Tibial nerve (tissue), 4 donors: Measurements from ENCODE around the gene TMC8. TPM values are rescaled to one million over a fixed set of nuclear protein-coding genes. Genes with fewer than 3 reads are reported as not detected.

ENCODE experiments used
- DNase-seq, 2 donors: peaks; one replicate each; pipeline ENCODE4 v3.0.0-alpha.2; 2019; ENCODE audit warnings: low spot score in 2 of 2
- H3K27ac ChIP-seq, 4 donors: fragments of 200-600 bp; sonication (generic) in 3 of 4; one replicate each; pipeline ENCODE4 v1.5.1; 2017 to 2019; ENCODE audit warnings: mild to moderate bottlenecking in 1 of 4
- H3K27me3 ChIP-seq, 2 donors: fragments of 200-600 bp; sonication (generic) in 1 of 2; one replicate each; pipeline versions ENCODE4 v1.5.1 to v1.6.0; 2017 to 2019
- H3K36me3 ChIP-seq, 3 donors: fragments of 200-600 bp; sonication (generic); one replicate each; pipeline ENCODE4 v1.5.1; 2018 to 2019
- H3K4me1 ChIP-seq, 4 donors: fragments of 200-600 bp; sonication (generic) in 3 of 4; one replicate each; pipeline ENCODE4 v1.5.1; 2017 to 2019
- H3K4me3 ChIP-seq, 4 donors: fragments of 200-600 bp; sonication (generic) in 3 of 4; one replicate each; pipeline ENCODE4 v1.5.1; 2017 to 2019; ENCODE audit warnings: mild to moderate bottlenecking in 1 of 4, moderate library complexity in 1 of 4
- H3K9me3 ChIP-seq, 4 donors: fragments of 200-600 bp; sonication (generic) in 3 of 4; one replicate each; pipeline ENCODE4 v1.5.1; 2017 to 2019
- EP300 ChIP-seq, 2 donors: sonication (generic); formaldehyde crosslinking; IDR thresholded peaks; one replicate each; pipeline ENCODE4 v1.6.1; 2017; ENCODE audit warnings: antibody characterized with exemption in 2 of 2, mild to moderate bottlenecking in 1 of 2
- POLR2A ChIP-seq, 2 donors: fragments of 450-650 bp; IDR thresholded peaks; one replicate each; pipeline ENCODE4 v1.6.1; 2017; ENCODE audit warnings: antibody characterized with exemption in 2 of 2, mild to moderate bottlenecking in 2 of 2, moderate library complexity in 2 of 2
- WGBS, 2 donors: methylation state at CpG; one replicate each; pipeline ENCODE4 v1.1.5; 2018; 5-methylcytosine and 5-hydroxymethylcytosine counted together
- total RNA-seq, 4 donors: library from RNA; depleted of rRNA; stranded (reverse); fragments of >200 nt; gene quantifications; one replicate each; pipeline ENCODE4 v1.1.0, GENCODE V29; 2016
- TF ChIP-seq, protein P1 (sequence below), 5 experiments: fragments of 200-600 bp in 3 of 5; fragments of 450-650 bp in 2 of 5; sonication (generic) in 3 of 5; IDR thresholded peaks; one replicate each; pipeline ENCODE4 v1.5.1; 2016 to 2019; ENCODE audit warnings: antibody characterized with exemption in 5 of 5, mild to moderate bottlenecking in 3 of 5, moderate library complexity in 2 of 5

Gene TMC8
- total RNA-seq, 4 donors from 2014 or later, result 5.2 to 18.3 (median 6.7) TPM

DNA sequence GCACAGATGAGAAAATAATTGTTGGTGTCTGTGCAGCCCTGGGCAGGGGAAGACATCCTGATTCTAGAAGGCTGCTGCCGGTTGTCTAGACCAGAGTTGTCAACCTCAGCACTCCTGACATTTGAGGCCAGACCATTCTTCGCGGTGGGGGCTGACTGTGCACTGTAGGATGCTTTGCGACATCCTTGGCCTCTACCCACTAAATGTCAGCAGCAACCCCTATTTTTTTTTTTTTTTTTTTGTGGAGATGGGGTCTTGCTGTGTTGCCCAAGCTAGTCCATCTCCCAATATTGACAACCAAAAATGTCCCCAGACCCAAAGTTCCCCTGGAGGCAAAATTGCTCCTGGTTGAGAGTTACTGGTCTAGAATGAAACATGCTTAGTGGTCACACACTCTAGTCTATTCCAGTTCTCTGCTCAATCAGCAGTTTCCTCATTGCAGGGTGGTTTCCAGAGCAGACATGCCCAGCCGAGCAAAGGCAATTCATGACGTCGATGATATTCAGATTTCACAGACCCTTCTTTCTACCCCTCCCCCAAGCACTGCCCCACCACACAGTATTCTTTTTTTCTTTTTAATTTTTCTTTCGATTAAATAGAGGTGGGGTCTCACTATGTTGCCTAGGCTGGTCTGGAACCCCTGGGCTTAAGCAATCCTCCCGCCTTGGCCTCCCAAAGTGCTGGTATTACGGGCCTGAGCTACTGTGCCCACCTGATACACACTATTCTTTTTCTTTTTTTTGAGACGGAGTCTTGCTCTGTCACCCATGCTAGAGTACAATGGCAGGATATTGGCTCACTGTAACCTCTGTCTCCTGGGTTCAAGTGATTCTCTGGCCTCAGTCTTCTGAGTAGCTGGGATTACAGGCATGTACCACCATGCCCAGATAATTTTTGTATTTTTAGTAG is 24.6 kb downstream of the TMC8 start:
- Histone ChIP-seq H3K4me3 (no peak overlapping the region), H3K27me3 (no peaks in the 10 kb centered on the region), H3K27ac (no peak overlapping the region), H3K9me3 (no peaks in the 10 kb centered on the region), H3K4me1 (peaks cover 0 to 8% (median 0%) of the 10 kb centered on the region in 4 donors), H3K36me3 (no peaks in the 10 kb centered on the region)
- DNase-seq, result no peak
- WGBS, 2 donors, result 72 to 78% methylated on average over 11 of the region's 11 CpGs
- TF ChIP-seq, protein P1, sequence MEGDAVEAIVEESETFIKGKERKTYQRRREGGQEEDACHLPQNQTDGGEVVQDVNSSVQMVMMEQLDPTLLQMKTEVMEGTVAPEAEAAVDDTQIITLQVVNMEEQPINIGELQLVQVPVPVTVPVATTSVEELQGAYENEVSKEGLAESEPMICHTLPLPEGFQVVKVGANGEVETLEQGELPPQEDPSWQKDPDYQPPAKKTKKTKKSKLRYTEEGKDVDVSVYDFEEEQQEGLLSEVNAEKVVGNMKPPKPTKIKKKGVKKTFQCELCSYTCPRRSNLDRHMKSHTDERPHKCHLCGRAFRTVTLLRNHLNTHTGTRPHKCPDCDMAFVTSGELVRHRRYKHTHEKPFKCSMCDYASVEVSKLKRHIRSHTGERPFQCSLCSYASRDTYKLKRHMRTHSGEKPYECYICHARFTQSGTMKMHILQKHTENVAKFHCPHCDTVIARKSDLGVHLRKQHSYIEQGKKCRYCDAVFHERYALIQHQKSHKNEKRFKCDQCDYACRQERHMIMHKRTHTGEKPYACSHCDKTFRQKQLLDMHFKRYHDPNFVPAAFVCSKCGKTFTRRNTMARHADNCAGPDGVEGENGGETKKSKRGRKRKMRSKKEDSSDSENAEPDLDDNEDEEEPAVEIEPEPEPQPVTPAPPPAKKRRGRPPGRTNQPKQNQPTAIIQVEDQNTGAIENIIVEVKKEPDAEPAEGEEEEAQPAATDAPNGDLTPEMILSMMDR (IDR thresholded peaks at IDR 0.05), result no peak
- TF ChIP-seq POLR2A (IDR thresholded peaks at IDR 0.05) (no peak), EP300 (IDR thresholded peaks at IDR 0.05) (no peak)

GRCh38 chr17:78159575-78160158 is 29.1 kb downstream of the TMC8 start:
- WGBS, 2 donors, result 76 to 81% methylated on average over 10 of the region's 10 CpGs
- Histone ChIP-seq H3K4me1 (no peaks in the 10 kb centered on the region), H3K36me3 (no peaks in the 10 kb centered on the region), H3K9me3 (no peaks in the 10 kb centered on the region), H3K4me3 (no peak overlapping the region), H3K27me3 (no peaks in the 10 kb centered on the region), H3K27ac (no peak overlapping the region)
- DNase-seq, result no peak
- no peak for TF ChIP-seq EP300 (IDR thresholded peaks at IDR 0.05)
- TF ChIP-seq, protein P1 (IDR thresholded peaks at IDR 0.05), result no peak
- no peak for TF ChIP-seq POLR2A (IDR thresholded peaks at IDR 0.05)

- no peaks in the 10 kb centered on the region for H3K27me3 ChIP-seq
- TF ChIP-seq, protein P1 (IDR thresholded peaks at IDR 0.05), result no peak
- TF ChIP-seq EP300 (IDR thresholded peaks at IDR 0.05), result no peak
- TF ChIP-seq POLR2A (IDR thresholded peaks at IDR 0.05), result no peak
- H3K4me1 ChIP-seq, result peaks cover 0 to 10% (median 4%) of the 10 kb centered on the region in 4 donors
- 72 to 77% methylated on average over 15 to 21 of the region's 22 CpGs for WGBS, 2 donors
- H3K9me3 ChIP-seq, result no peaks in the 10 kb centered on the region
- no peaks in the 10 kb centered on the region for H3K36me3 ChIP-seq
- no peak overlapping the region for H3K27ac ChIP-seq
- no peak for DNase-seq
- H3K4me3 ChIP-seq, result no peak overlapping the region
These were observed 33.5 kb downstream of the TMC8 start for GRCh38 chr17:78163881-78164747.

- no peak overlapping the region for H3K27ac ChIP-seq
- 89 to 95% methylated on average over 14 to 15 of the region's 16 CpGs for WGBS, 2 donors
- no peak overlapping the region for H3K4me3 ChIP-seq
- no peaks in the 10 kb centered on the region for H3K27me3 ChIP-seq
- H3K36me3 ChIP-seq, result no peaks in the 10 kb centered on the region
- H3K9me3 ChIP-seq, result no peaks in the 10 kb centered on the region
- peaks cover 0 to 19% (median 11%) of the 10 kb centered on the region in 4 donors for H3K4me1 ChIP-seq
- no peak for TF ChIP-seq EP300 (IDR thresholded peaks at IDR 0.05)
- TF ChIP-seq, protein P1 (IDR thresholded peaks at IDR 0.05), result no peak
- TF ChIP-seq POLR2A (IDR thresholded peaks at IDR 0.05), result no peak
- no peak for DNase-seq
These were observed 34.4 kb downstream of the TMC8 start for GRCh38 chr17:78164748-78165607.
